Heart right ventricle (tissue), 16 donors: ENCODE measurements around the gene GUCA2B. TPM values are rescaled to one million over a fixed set of nuclear protein-coding genes. Genes with fewer than 3 reads are reported as not detected.

Source experiments
- ATAC-seq, 8 donors: fragments of 200-7000 bp; cut with Tn5 transposase; one replicate each; pipeline ENCODE4 v1.9.1; 2020; ENCODE audit warnings: mild to moderate bottlenecking in 8 of 8, moderate library complexity in 8 of 8, moderate number of reproducible peaks in 1 of 8
- DNase-seq, 2 donors: peaks; one replicate each; pipeline ENCODE4 v3.0.0-alpha.2; 2020
- H3K27ac ChIP-seq, 10 donors: fragments of 200-600 bp; sonication (generic) in 2 of 10; one replicate each; pipeline versions ENCODE4 v1.5.0 to v1.8.0; 2020 to 2022; ENCODE audit warnings: mild to moderate bottlenecking in 3 of 10
- H3K27me3 ChIP-seq, 7 donors: fragments of 200-600 bp; one replicate each; pipeline ENCODE4 v1.8.0; 2021 to 2022; ENCODE audit warnings: mild to moderate bottlenecking in 2 of 7
- H3K36me3 ChIP-seq, 9 donors: fragments of 200-600 bp; sonication (generic) in 1 of 9; one replicate each; pipeline versions ENCODE4 v1.5.0 to v1.8.0; 2020 to 2022; ENCODE audit warnings: mild to moderate bottlenecking in 2 of 9
- H3K4me1 ChIP-seq, 9 donors: fragments of 200-600 bp; sonication (generic) in 1 of 9; one replicate each; pipeline versions ENCODE4 v1.5.0 to v1.8.0; 2020 to 2022; ENCODE audit warnings: mild to moderate bottlenecking in 4 of 9
- H3K4me3 ChIP-seq, 10 donors: fragments of 200-600 bp; sonication (generic) in 2 of 10; one replicate each; pipeline versions ENCODE4 v1.5.0 to v1.8.0; 2020 to 2022; ENCODE audit warnings: mild to moderate bottlenecking in 7 of 10, moderate library complexity in 2 of 10
- H3K9me3 ChIP-seq, 11 donors: fragments of 200-600 bp in 10 of 11; sonication (generic) in 2 of 11; one replicate each; pipeline versions ENCODE4 v1.5.0 to v1.8.0; 2013 to 2022; ENCODE audit warnings: mild to moderate bottlenecking in 2 of 11, control low read depth in 1 of 11, moderate library complexity in 1 of 11
- whole genome bisulfite sequencing, 2 donors: extraction: QIAGEN DNeasy Blood & Tissue Kit; methylation state at CpG; one replicate each; pipeline ENCODE4 v1.1.7; 2013; ENCODE audit warnings: inconsistent platforms in 1 of 2; 5-methylcytosine and 5-hydroxymethylcytosine counted together
- intact Hi-C, 10 donors: fragments of 100-400 bp; cut with DNase I; formaldehyde crosslinking; loops; one replicate each; pipeline versions ENCODE4 v1.11.1 to v1.14.2; 2022
- polyA plus RNA-seq, 2 donors: library from polyadenylated mRNA; stranded (reverse); fragments of 200-250 nt; gene quantifications; one replicate each; pipeline ENCODE4 v1.2.3, GENCODE V29; 2013
- total RNA-seq, 10 donors: library from RNA; stranded (reverse); fragmentation: NEBNext Ultra II Directional in 3 of 10; extraction: Animal tissue kit (Norgen Biotek cat#: 25700) in 3 of 10; gene quantifications; one replicate each; pipeline versions ENCODE4 v1.2.1 to v1.2.4, GENCODE V29; 2021 to 2023
- TF ChIP-seq, protein P1 (sequence below), 9 donors: fragments of 200-600 bp; sonication (generic) in 2 of 9; IDR thresholded peaks; one replicate each; pipeline versions ENCODE4 v1.5.0 to v1.8.0; 2021 to 2022; ENCODE audit warnings: antibody characterized with exemption in 9 of 9, mild to moderate bottlenecking in 5 of 9, moderate library complexity in 1 of 9
- donor health status: Arrhythmogenic right ventricular cardiomyopathy.
- donor health status: ischemic (EF 13 %, LVEDD 7.1; RV severe dilation, severe dysfunction).
- donor health status: healthy with polysubstance abuse.
- donor health status: DM: no; HTN: yes; CAD: no.
- donor health status: DM: no; HTN: no; CAD: no.
- donor health status: ischemic (EF 25% LVEDD 6.9; RV normal size, moderate dysfunction).
- donor health status: ischemic (EF 25% LVEDD 5.7; RV mildly dilated, moderate dysfunction).
- donor health status: healthy.
- donor health status: DM: yes; HTN: yes; CAD: no.
- donor health status: Ischemic cardiomyopathy.
- donor health status: ischemic (EF 35%, LVEDD 5.7; RV mildly dilated, moderate dysfunction).
- donor health status: nonischemic (EF 11% LVEDD 7.7; RV severe dilation, severe dysfunction).
- donor health status: DM: yes; HTN: yes; CAD: no.
- donor health status: PGD.
- donor health status: ischemic (EF 29% LVEDD 5.4; RV normal size, mild dysfunction).
- donor health status: nonischemic (EF 23%, LVEDD 6.1; RV moderate dilation, normal function).

GUCA2B gene
- total and polyA plus RNA-seq, 12 donors: 0.44 TPM; not detected in 11

DNA sequence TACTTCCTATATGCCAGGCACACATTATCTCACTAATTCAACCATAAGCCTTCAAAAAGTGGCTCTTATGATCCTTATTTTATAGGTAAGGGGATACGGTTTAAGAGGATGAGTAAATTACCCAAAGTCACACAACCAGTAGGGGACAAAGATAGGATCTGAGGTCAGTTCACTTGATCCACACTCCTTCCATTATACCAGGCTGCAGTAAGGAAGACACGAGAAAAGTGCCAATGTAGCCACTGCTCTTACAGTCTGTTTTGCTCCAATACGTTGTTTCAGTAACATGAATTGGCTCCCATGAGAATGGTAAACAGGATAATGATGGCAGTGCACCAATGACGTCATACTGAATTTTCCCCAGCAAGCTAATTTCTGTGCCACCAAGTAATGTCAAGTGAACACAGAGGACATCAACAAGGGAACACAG lies 26.7 kb downstream of the GUCA2B start:
- Histone ChIP-seq H3K27ac (peak overlapping the region in 1 of 10 donors; percentile 20), H3K27me3 (no peaks in the 10 kb centered on the region), H3K36me3 (peaks cover 0 to 72% (median 5%) of the 10 kb centered on the region in 9 donors), H3K9me3 (no peaks in the 10 kb centered on the region), H3K4me1 (peaks cover 0 to 34% (median 20%) of the 10 kb centered on the region in 9 donors), H3K4me3 (no peak overlapping the region)
- intact Hi-C loops: loop anchor here in 8 of 10 donors (5.0 to 10.0 kb wide), 11 partner anchors 145 to 605 kb away; partner anchors contain the start of genes FOXJ3 (in 5 of the 8) and CCDC30 (in 1 of the 8)
- no peak for DNase-seq
- ATAC-seq: no peak
- TF ChIP-seq, protein P1, sequence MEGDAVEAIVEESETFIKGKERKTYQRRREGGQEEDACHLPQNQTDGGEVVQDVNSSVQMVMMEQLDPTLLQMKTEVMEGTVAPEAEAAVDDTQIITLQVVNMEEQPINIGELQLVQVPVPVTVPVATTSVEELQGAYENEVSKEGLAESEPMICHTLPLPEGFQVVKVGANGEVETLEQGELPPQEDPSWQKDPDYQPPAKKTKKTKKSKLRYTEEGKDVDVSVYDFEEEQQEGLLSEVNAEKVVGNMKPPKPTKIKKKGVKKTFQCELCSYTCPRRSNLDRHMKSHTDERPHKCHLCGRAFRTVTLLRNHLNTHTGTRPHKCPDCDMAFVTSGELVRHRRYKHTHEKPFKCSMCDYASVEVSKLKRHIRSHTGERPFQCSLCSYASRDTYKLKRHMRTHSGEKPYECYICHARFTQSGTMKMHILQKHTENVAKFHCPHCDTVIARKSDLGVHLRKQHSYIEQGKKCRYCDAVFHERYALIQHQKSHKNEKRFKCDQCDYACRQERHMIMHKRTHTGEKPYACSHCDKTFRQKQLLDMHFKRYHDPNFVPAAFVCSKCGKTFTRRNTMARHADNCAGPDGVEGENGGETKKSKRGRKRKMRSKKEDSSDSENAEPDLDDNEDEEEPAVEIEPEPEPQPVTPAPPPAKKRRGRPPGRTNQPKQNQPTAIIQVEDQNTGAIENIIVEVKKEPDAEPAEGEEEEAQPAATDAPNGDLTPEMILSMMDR (IDR thresholded peaks at IDR 0.05): no peak
- 75 to 76% methylated on average over 4 of the region's 4 CpGs for WGBS, 2 donors

DNA sequence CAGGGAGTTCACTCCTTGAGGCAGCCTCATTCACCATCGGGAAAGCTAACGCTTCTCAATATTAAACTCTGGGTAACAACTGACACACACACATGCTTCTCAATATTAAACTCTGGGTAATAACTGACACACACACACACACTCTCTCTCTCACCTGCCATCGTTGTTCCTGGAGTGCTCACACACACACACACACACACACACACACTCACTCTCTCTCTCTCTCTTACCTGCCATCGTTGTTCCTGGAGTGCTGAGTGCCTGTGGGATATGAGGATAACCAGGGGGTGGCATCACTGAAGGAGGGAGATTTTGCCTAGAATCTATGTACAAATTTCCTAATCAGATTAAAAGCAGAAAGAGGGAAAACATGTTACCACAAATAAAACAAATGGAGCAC lies 28.5 kb downstream of the GUCA2B start:
- Histone ChIP-seq H3K27ac (no peak overlapping the region), H3K4me1 (peaks cover 0 to 40% (median 20%) of the 10 kb centered on the region in 9 donors), H3K27me3 (no peaks in the 10 kb centered on the region), H3K36me3 (peaks cover 0 to 87% (median 6%) of the 10 kb centered on the region in 9 donors), H3K9me3 (no peaks in the 10 kb centered on the region), H3K4me3 (no peak overlapping the region)
- DNase-seq (no peak), ATAC-seq (no peak)
- TF ChIP-seq, protein P1 (IDR thresholded peaks at IDR 0.05): no peak
- intact Hi-C loops: no loop called here
- 83 to 88% methylated on average over 4 of the region's 4 CpGs for WGBS, 2 donors

DNA sequence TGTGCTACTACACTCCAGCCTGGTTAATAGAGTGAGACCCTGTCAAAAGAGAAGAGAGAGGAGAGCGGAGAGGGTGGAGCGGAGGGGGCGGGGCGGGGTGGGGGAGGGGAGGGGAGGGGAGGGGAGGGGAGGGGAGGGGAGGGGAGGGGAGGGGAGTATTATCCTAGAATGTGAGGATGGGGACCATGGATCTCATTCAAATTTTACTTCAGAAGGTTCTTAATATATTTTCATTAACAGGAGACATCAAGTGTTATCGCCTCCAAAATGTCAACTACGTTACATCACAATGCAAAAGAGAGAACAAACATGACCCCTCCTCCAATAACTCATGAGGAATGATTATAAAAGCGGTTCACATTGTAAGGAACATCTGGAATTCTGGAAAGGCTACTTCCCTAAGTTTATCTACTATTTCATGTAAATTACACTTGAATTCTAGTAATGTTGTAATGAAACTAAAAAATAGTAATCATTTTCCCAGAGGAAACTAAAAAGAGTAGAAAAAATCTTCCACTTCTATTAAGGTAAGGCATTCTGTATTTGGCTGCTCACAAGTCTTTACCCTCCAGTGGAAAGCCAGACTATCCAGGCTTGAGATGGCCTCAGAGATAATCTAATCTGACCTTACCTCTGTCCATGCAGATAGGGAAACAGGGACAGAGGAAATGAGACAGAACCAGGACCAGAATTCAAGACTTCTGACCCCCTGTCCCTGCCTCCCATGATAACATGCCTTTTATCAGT lies 30.2 kb downstream of the GUCA2B start:
- no peak overlapping the region for H3K4me3 ChIP-seq
- no peak overlapping the region for H3K27ac ChIP-seq
- H3K9me3 ChIP-seq: no peaks in the 10 kb centered on the region
- peaks cover 0 to 94% (median 6%) of the 10 kb centered on the region in 9 donors for H3K36me3 ChIP-seq
- intact Hi-C loops: no loop called here
- DNase-seq (no peak), ATAC-seq (no peak)
- H3K27me3 ChIP-seq: no peaks in the 10 kb centered on the region
- peaks cover 0 to 29% (median 8%) of the 10 kb centered on the region in 9 donors for H3K4me1 ChIP-seq
- TF ChIP-seq, protein P1 (IDR thresholded peaks at IDR 0.05): no peak
- WGBS, 2 donors: 82 to 91% methylated on average over 3 of the region's 7 CpGs

DNA sequence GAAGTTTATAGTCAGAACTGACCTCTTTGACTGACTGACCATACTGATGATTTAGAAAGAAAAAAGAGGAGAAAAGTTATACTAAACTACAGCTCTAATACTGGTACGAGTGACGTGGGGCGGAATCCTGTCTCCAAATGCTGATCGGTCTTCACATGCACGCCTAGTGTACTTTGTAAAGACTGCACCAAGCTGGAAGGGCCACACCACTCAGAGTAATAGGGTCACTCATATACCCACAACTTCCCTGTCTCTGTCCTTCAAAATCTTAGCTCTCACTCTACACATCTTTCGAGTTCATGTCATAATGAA lies 30.7 kb downstream of the GUCA2B start:
- peaks cover 0 to 96% (median 6%) of the 10 kb centered on the region in 9 donors for H3K36me3 ChIP-seq
- peaks cover 0 to 24% (median 5%) of the 10 kb centered on the region in 9 donors for H3K4me1 ChIP-seq
- no peak for DNase-seq
- WGBS, 2 donors: 96 to 97% methylated on average over 6 of the region's 6 CpGs
- intact Hi-C loops: no loop called here
- no peak overlapping the region for H3K4me3 ChIP-seq
- no peak for ATAC-seq
- TF ChIP-seq, protein P1 (IDR thresholded peaks at IDR 0.05): no peak
- H3K27ac ChIP-seq: no peak overlapping the region
- H3K27me3 ChIP-seq: no peaks in the 10 kb centered on the region
- no peaks in the 10 kb centered on the region for H3K9me3 ChIP-seq
